ENCODE measurements around the gene ITPR2.
A peak's percentile ranks its signal among the peaks of the same experiment; 100 is the strongest.

ITPR2 gene

GRCh38 chr12:26373606-26374495 lies 459.1 kb downstream of the ITPR2 start:
- no peak for DNase-seq (ENCODE audit: insufficient read length)
- TF ChIP-seq POLR2AphosphoS5 (IDR thresholded peaks at IDR 0.05; ENCODE audit: low read depth, low read length) (no peak), TAF1 (IDR thresholded peaks at IDR 0.05; ENCODE audit: borderline replicate concordance, low read depth, low read length) (no peak), POLR2A (IDR thresholded peaks at IDR 0.05; ENCODE audit: low read depth, low read length) (no peak)
- no peak for FAIRE-seq

GRCh38 chr12:26372866-26373265 lies 460.1 kb downstream of the ITPR2 start:
- TF ChIP-seq POLR2AphosphoS5 (IDR thresholded peaks at IDR 0.05; ENCODE audit: low read depth, low read length) (no peak), POLR2A (IDR thresholded peaks at IDR 0.05; ENCODE audit: low read depth, low read length) (no peak), TAF1 (IDR thresholded peaks at IDR 0.05; ENCODE audit: borderline replicate concordance, low read depth, low read length) (no peak)
- no peak for FAIRE-seq
- no peak for DNase-seq (ENCODE audit: insufficient read length)

GRCh38 chr12:26370098-26370497 lies 462.9 kb downstream of the ITPR2 start:
- DNase-seq (ENCODE audit: insufficient read length) (no peak), FAIRE-seq (no peak)
- TF ChIP-seq TAF1 (IDR thresholded peaks at IDR 0.05; ENCODE audit: borderline replicate concordance, low read depth, low read length) (no peak), POLR2AphosphoS5 (IDR thresholded peaks at IDR 0.05; ENCODE audit: low read depth, low read length) (no peak), POLR2A (IDR thresholded peaks at IDR 0.05; ENCODE audit: low read depth, low read length) (no peak)

GRCh38 chr12:26369588-26369987 lies 463.4 kb downstream of the ITPR2 start:
- FAIRE-seq (no peak), DNase-seq (ENCODE audit: insufficient read length) (no peak)
- no peak for TF ChIP-seq POLR2A (IDR thresholded peaks at IDR 0.05; ENCODE audit: low read depth, low read length)
- no peak for TF ChIP-seq TAF1 (IDR thresholded peaks at IDR 0.05; ENCODE audit: borderline replicate concordance, low read depth, low read length)
- TF ChIP-seq POLR2AphosphoS5 (IDR thresholded peaks at IDR 0.05; ENCODE audit: low read depth, low read length) = no peak

- FAIRE-seq (no peak), DNase-seq (ENCODE audit: insufficient read length) (no peak)
- TF ChIP-seq TAF1 (IDR thresholded peaks at IDR 0.05; ENCODE audit: borderline replicate concordance, low read depth, low read length) = no peak
- no peak for TF ChIP-seq POLR2A (IDR thresholded peaks at IDR 0.05; ENCODE audit: low read depth, low read length)
- TF ChIP-seq POLR2AphosphoS5 (IDR thresholded peaks at IDR 0.05; ENCODE audit: low read depth, low read length) = no peak
Observed at GRCh38 chr12:26367991-26368730, 464.8 kb downstream of the ITPR2 start.

- no peak for DNase-seq (ENCODE audit: insufficient read length)
- FAIRE-seq = no peak
Observed at GRCh38 chr12:26361964-26362363, 471.0 kb downstream of the ITPR2 start.

GRCh38 chr12:26360062-26360461 lies 472.9 kb downstream of the ITPR2 start:
- no peak for DNase-seq (ENCODE audit: insufficient read length)
- no peak for TF ChIP-seq TAF1 (IDR thresholded peaks at IDR 0.05; ENCODE audit: borderline replicate concordance, low read depth, low read length)
- no peak for TF ChIP-seq POLR2A (IDR thresholded peaks at IDR 0.05; ENCODE audit: low read depth, low read length)
- no peak for TF ChIP-seq POLR2AphosphoS5 (IDR thresholded peaks at IDR 0.05; ENCODE audit: low read depth, low read length)
- no peak for FAIRE-seq

More at GRCh38 chr12:26361964-26362363, 471.0 kb downstream of the ITPR2 start:
- TF ChIP-seq TAF1 (IDR thresholded peaks at IDR 0.05; ENCODE audit: borderline replicate concordance, low read depth, low read length) (no peak), POLR2AphosphoS5 (IDR thresholded peaks at IDR 0.05; ENCODE audit: low read depth, low read length) (no peak), POLR2A (IDR thresholded peaks at IDR 0.05; ENCODE audit: low read depth, low read length) (no peak)

- FAIRE-seq (no peak), DNase-seq (ENCODE audit: insufficient read length) (no peak)
- TF ChIP-seq TAF1 (IDR thresholded peaks at IDR 0.05; ENCODE audit: borderline replicate concordance, low read depth, low read length) (no peak), POLR2AphosphoS5 (IDR thresholded peaks at IDR 0.05; ENCODE audit: low read depth, low read length) (no peak), POLR2A (IDR thresholded peaks at IDR 0.05; ENCODE audit: low read depth, low read length) (no peak)
Observed at GRCh38 chr12:26359576-26359975, 473.4 kb downstream of the ITPR2 start.

- no peak for DNase-seq (ENCODE audit: insufficient read length)
- TF ChIP-seq POLR2AphosphoS5 (IDR thresholded peaks at IDR 0.05; ENCODE audit: low read depth, low read length) = 0 out of 2 replicates have a peak, but pooled peaks have one; percentile 25
- TF ChIP-seq TAF1 (IDR thresholded peaks at IDR 0.05; ENCODE audit: borderline replicate concordance, low read depth, low read length) = no peak
- no peak for TF ChIP-seq POLR2A (IDR thresholded peaks at IDR 0.05; ENCODE audit: low read depth, low read length)
- no peak for FAIRE-seq
Observed at GRCh38 chr12:26358651-26359050, 474.3 kb downstream of the ITPR2 start.

- TF ChIP-seq POLR2AphosphoS5 (IDR thresholded peaks at IDR 0.05; ENCODE audit: low read depth, low read length) = no peak
- no peak for TF ChIP-seq POLR2A (IDR thresholded peaks at IDR 0.05; ENCODE audit: low read depth, low read length)
- TF ChIP-seq TAF1 (IDR thresholded peaks at IDR 0.05; ENCODE audit: borderline replicate concordance, low read depth, low read length) = no peak
- FAIRE-seq = no peak
- no peak for DNase-seq (ENCODE audit: insufficient read length)
Observed at GRCh38 chr12:26347300-26347699, 485.7 kb downstream of the ITPR2 start.

- DNase-seq (ENCODE audit: insufficient read length) = no peak
- TF ChIP-seq POLR2AphosphoS5 (IDR thresholded peaks at IDR 0.05; ENCODE audit: low read depth, low read length) = no peak
- no peak for TF ChIP-seq TAF1 (IDR thresholded peaks at IDR 0.05; ENCODE audit: borderline replicate concordance, low read depth, low read length)
- TF ChIP-seq POLR2A (IDR thresholded peaks at IDR 0.05; ENCODE audit: low read depth, low read length) = no peak
- FAIRE-seq = no peak
Observed at GRCh38 chr12:26346736-26347135, 486.3 kb downstream of the ITPR2 start.

All from GM12892 (cell line).